ENCODE measurements around the gene TMEM236. TPM values are rescaled to one million over a fixed set of nuclear protein-coding genes. Genes with fewer than 3 reads are reported as not detected.

Gene TMEM236
- polyA plus RNA-seq, 1 of the 3 experiments (the other 2 are of a cell fraction): 0.02 TPM

DNA sequence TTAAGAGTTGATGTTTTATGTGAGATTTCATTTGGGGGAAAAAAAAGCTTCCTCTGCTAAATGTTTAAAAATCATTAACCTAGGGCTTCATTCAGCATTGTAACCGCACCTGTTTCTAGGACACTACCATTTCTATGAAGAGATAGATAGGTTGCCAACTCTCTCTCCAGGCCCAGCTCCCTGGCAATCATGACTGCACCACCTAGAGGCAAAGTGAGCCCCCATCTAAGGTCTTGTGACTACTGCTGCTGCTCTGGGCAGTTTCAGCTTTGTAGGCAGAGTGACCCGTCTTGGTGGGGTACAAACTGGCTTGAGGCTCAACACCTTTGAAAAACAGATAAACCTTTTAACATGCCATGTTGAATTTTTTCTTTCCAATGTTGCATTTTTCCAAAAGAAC lies 29.9 kb downstream of the TMEM236 start:
- Histone ChIP-seq H3K4me2 (no peak overlapping the region), H3K9me2 (no peaks in the 10 kb centered on the region), H3K27ac (ENCODE audit: low read depth in 2 of 2, low read length in 1 of 2) (no peak overlapping the region), H3F3A (replicated peaks; ENCODE audit: insufficient read depth) (peaks cover 27% of the 10 kb centered on the region), H3K27me3 (ENCODE audit: insufficient read depth) (no peaks in the 10 kb centered on the region), H3K4me1 (ENCODE audit: control insufficient read depth in 1 of 2, insufficient read depth in 2 of 2, low read depth in 1 of 2, low read length in 1 of 2) (peaks cover 16 to 30% of the 10 kb centered on the region in 2 experiments; a peak in 3 of 4 replicates), H4K20me1 (ENCODE audit: insufficient read depth) (no peaks in the 10 kb centered on the region), H3K79me2 (ENCODE audit: insufficient read depth) (no peaks in the 10 kb centered on the region), H3K9ac (no peak overlapping the region), H3K4me3 (ENCODE audit: low read depth in 2 of 2, low read length in 1 of 2) (no peak overlapping the region), H3K9me3 (no peaks in the 10 kb centered on the region), H2AFZ (ENCODE audit: low read depth) (no peak overlapping the region), H3K36me3 (replicated peaks in 1 of 2; ENCODE audit: control insufficient read depth in 1 of 2, insufficient read depth in 2 of 2, low read length in 1 of 2) (no peaks in the 10 kb centered on the region)
- CTCF ChIA-PET: interaction anchor here (1.6 kb wide), 1 partner anchor 40 kb away, joined by 6 read pairs; no protein-coding TSS in a partner anchor
- DNase-seq: no peak
- TF ChIP-seq GATA2 (CRISPR knock-in tag; IDR thresholded peaks at IDR 0.05) (no peak), POLR2AphosphoS5 (IDR thresholded peaks at IDR 0.05; ENCODE audit: low read depth, low read length) (no peak)
- POLR2A ChIA-PET: no interaction called here
- 94% methylated on average over 2 of the region's 2 CpGs for WGBS (ENCODE audit: low lambda C conversion rate)

DNA sequence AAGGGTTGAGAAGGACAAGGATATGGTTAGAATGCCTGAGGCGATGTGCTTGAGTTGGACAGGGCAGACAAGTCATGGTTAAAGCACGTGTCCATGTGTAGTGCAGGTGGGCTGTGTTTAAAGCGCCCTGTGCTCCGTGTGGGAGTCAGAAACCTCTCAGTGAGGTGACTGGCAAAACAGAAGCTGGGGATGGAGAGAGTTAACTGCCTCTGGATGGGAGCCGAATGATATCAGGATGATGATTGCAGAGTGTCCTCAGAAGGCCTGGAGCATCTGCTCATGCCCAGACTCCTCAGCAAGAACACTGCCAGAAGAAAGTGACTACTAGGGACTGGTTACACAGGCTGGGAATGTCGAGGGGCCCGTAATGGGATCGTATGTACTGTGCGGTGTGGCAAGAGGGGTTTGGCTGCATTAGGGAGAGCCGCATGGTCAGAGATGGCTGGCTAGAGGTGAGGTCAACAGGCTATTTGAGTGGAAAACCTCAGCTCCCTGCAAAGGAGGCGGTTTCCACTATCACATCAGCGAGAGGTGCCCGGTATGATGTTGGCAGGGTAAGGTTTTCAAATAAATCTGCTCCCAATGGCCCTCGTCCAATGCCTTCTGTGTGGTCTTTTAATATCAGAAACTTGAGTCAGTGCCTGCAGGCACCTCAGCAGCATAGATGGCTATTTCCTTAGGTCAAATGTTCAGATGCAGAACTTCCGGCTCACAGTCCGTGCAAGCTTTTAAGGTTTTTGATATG lies 31.1 kb downstream of the TMEM236 start:
- H3K9me3 ChIP-seq: no peaks in the 10 kb centered on the region
- no peak for DNase-seq
- peaks cover 16 to 36% of the 10 kb centered on the region in 2 experiments; a peak in 3 of 4 replicates for H3K4me1 ChIP-seq (ENCODE audit: control insufficient read depth in 1 of 2, insufficient read depth in 2 of 2, low read depth in 1 of 2, low read length in 1 of 2)
- peak overlapping the region; percentile 61 to 88; a peak in 3 of 4 replicates for H3K27ac ChIP-seq (ENCODE audit: low read depth in 2 of 2, low read length in 1 of 2)
- H3K79me2 ChIP-seq (ENCODE audit: insufficient read depth): no peaks in the 10 kb centered on the region
- no peaks in the 10 kb centered on the region for H4K20me1 ChIP-seq (ENCODE audit: insufficient read depth)
- peak overlapping the region; percentile 36; the same call in 1 of the 2 replicates for H3K4me2 ChIP-seq
- H3F3A ChIP-seq (replicated peaks; ENCODE audit: insufficient read depth): peaks cover 37% of the 10 kb centered on the region
- ChIA-PET POLR2A (no interaction called here), CTCF (interaction anchor here (0.6 kb wide), 1 partner anchor 1302 kb away, joined by 3 read pairs; no protein-coding TSS in a partner anchor)
- no peaks in the 10 kb centered on the region for H3K36me3 ChIP-seq (replicated peaks in 1 of 2; ENCODE audit: control insufficient read depth in 1 of 2, insufficient read depth in 2 of 2, low read length in 1 of 2)
- no peaks in the 10 kb centered on the region for H3K27me3 ChIP-seq (ENCODE audit: insufficient read depth)
- no peaks in the 10 kb centered on the region for H3K9me2 ChIP-seq
- TF ChIP-seq EP300 (IDR thresholded peaks at IDR 0.05; ENCODE audit: borderline replicate concordance in 1 of 2, low read depth in 1 of 2, low read length in 1 of 2) (peak in 1 of 2 experiments; percentile 22; a peak in 1 of 4 replicates), MAX (IDR thresholded peaks at IDR 0.05; ENCODE audit: low read depth) (0 out of 2 replicates have a peak, but pooled peaks have one; percentile 9), USF1 (IDR thresholded peaks at IDR 0.05; ENCODE audit: borderline replicate concordance, low read depth) (no peak), FOXJ3 (CRISPR knock-in tag; IDR thresholded peaks at IDR 0.05) (no peak), RFX5 (IDR thresholded peaks at IDR 0.05; ENCODE audit: low read length) (no peak), EZH2phosphoT487 (IDR thresholded peaks at IDR 0.05; ENCODE audit: borderline replicate concordance, low read depth) (no peak), TAF1 (IDR thresholded peaks at IDR 0.05; ENCODE audit: borderline replicate concordance, low read depth, low read length) (no peak), JUND (IDR thresholded peaks at IDR 0.05) (0 out of 2 replicates have a peak, but pooled peaks have one; percentile 19), TCF12 (IDR thresholded peaks at IDR 0.05) (peak; percentile 38), SMC3 (IDR thresholded peaks at IDR 0.05; ENCODE audit: low read depth, low read length) (no peak), NFIC (IDR thresholded peaks at IDR 0.05; ENCODE audit: borderline replicate concordance) (peak; percentile 72)
- TF ChIP-seq, protein P1, sequence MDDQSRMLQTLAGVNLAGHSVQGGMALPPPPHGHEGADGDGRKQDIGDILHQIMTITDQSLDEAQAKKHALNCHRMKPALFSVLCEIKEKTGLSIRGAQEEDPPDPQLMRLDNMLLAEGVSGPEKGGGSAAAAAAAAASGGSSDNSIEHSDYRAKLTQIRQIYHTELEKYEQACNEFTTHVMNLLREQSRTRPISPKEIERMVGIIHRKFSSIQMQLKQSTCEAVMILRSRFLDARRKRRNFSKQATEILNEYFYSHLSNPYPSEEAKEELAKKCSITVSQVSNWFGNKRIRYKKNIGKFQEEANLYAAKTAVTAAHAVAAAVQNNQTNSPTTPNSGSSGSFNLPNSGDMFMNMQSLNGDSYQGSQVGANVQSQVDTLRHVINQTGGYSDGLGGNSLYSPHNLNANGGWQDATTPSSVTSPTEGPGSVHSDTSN (IDR thresholded peaks at IDR 0.05): peak; percentile 46
- no peak overlapping the region for H3K4me3 ChIP-seq (ENCODE audit: low read depth in 2 of 2, low read length in 1 of 2)
- H2AFZ ChIP-seq (ENCODE audit: low read depth): peak overlapping the region; percentile 22; the same call in 1 of the 2 replicates
- no peak overlapping the region for H3K9ac ChIP-seq
- 62% methylated on average over 15 of the region's 16 CpGs for WGBS (ENCODE audit: low lambda C conversion rate)

All from SK-N-SH (cell line).